CD4-positive, alpha-beta T cell treated with Interleukin-6 at 100 ng/mL for 8 hours (primary cell): ENCODE results near the gene PHLDB2.

ENCODE experiments used
- DNase-seq: peaks from one replicate; pipeline ENCODE4 v3.0.0-alpha.2; 2020; ENCODE audit warnings: mixed read lengths, low spot score

Gene PHLDB2

GRCh38 chr3:111999484-112000324 lies 140.6 kb downstream of the PHLDB2 start:
- no peak for DNase-seq

- no peak for DNase-seq
Measured at GRCh38 chr3:112000367-112000771, 141.3 kb downstream of the PHLDB2 start.

- no peak for DNase-seq
Measured at GRCh38 chr3:112000966-112001365, 141.9 kb downstream of the PHLDB2 start.

GRCh38 chr3:112001526-112001925 lies 142.5 kb downstream of the PHLDB2 start:
- DNase-seq, result no peak

GRCh38 chr3:112002096-112002971 lies 143.3 kb downstream of the PHLDB2 start:
- DNase-seq, result peak; percentile 6

- peak; percentile 3 for DNase-seq
Measured at GRCh38 chr3:112003321-112004080, 144.4 kb downstream of the PHLDB2 start.

- no peak for DNase-seq
Measured at GRCh38 chr3:112004187-112004586, 145.1 kb downstream of the PHLDB2 start.

- no peak for DNase-seq
Measured at GRCh38 chr3:112004669-112005068, 145.6 kb downstream of the PHLDB2 start.

- no peak for DNase-seq
Measured at GRCh38 chr3:112005091-112005672, 146.1 kb downstream of the PHLDB2 start.

- DNase-seq, result no peak
Measured at GRCh38 chr3:112007633-112008032, 148.6 kb downstream of the PHLDB2 start.

- DNase-seq, result no peak
Measured at GRCh38 chr3:112009670-112010069, 150.6 kb downstream of the PHLDB2 start.

- no peak for DNase-seq
Measured at GRCh38 chr3:112010636-112011035, 151.6 kb downstream of the PHLDB2 start.

- DNase-seq, result no peak
Measured at GRCh38 chr3:112011376-112011940, 152.4 kb downstream of the PHLDB2 start.

GRCh38 chr3:112012205-112012992 lies 153.3 kb downstream of the PHLDB2 start:
- no peak for DNase-seq

GRCh38 chr3:112013058-112013783 lies 154.2 kb downstream of the PHLDB2 start:
- peak; percentile 56 for DNase-seq

- DNase-seq, result no peak
Measured at GRCh38 chr3:112013784-112014143, 154.7 kb downstream of the PHLDB2 start.

GRCh38 chr3:112017091-112017490 lies 158.0 kb downstream of the PHLDB2 start:
- no peak for DNase-seq

GRCh38 chr3:112018712-112019111 lies 159.6 kb downstream of the PHLDB2 start:
- DNase-seq, result no peak

GRCh38 chr3:112019716-112020115 lies 160.7 kb downstream of the PHLDB2 start:
- no peak for DNase-seq

- DNase-seq, result no peak
Measured at GRCh38 chr3:112020674-112021085, 161.6 kb downstream of the PHLDB2 start.
